ENCODE data around the gene PSORS1C1. TPM values are rescaled to one million over a fixed set of nuclear protein-coding genes. Genes with fewer than 3 reads are reported as not detected.

Gene PSORS1C1
- polyA plus RNA-seq, 1 of the 3 experiments (the other 2 are of a cell fraction): 3.1 TPM

- 2% methylated on average over 33 of the region's 65 CpGs for whole genome bisulfite sequencing (ENCODE audit: low lambda C conversion rate)
- H3K27me3 ChIP-seq (ENCODE audit: insufficient read depth): no peaks in the 10 kb centered on the region
- H2AFZ ChIP-seq (ENCODE audit: low read depth): peak within 1 kb of the TSS; percentile 90
- peak; percentile 99 for DNase-seq
- peak within 1 kb of the TSS; percentile 91 for H3K4me2 ChIP-seq
- no peaks in the 10 kb centered on the region for H4K20me1 ChIP-seq (ENCODE audit: insufficient read depth)
- peaks cover 9% of the 10 kb centered on the region for H3K79me2 ChIP-seq (ENCODE audit: insufficient read depth)
- no peaks in the 10 kb centered on the region for H3K9me3 ChIP-seq
- no peaks in the 10 kb centered on the region for H3K9me2 ChIP-seq
- peaks cover 0 to 2% of the 10 kb centered on the region in 2 experiments for H3K36me3 ChIP-seq (replicated peaks in 1 of 2; ENCODE audit: control insufficient read depth in 1 of 2, insufficient read depth in 2 of 2, low read length in 1 of 2)
- no peaks in the 10 kb centered on the region for H3F3A ChIP-seq (replicated peaks; ENCODE audit: insufficient read depth)
- CTCF ChIA-PET: interaction anchor here (0.9 to 2.0 kb wide), 4 partner anchors 20 to 71 kb away, joined by 3 to 6 read pairs (median 4); partner anchors contain the start of gene PSORS1C2
- H3K4me3 ChIP-seq (ENCODE audit: low read depth in 2 of 2, low read length in 1 of 2): peak within 1 kb of the TSS; percentile 83 to 93
- peak within 1 kb of the TSS; percentile 28 to 44; a peak in 2 of 4 replicates for H3K27ac ChIP-seq (ENCODE audit: low read depth in 2 of 2, low read length in 1 of 2)
- POLR2A ChIA-PET: no interaction called here
- H3K4me1 ChIP-seq (ENCODE audit: control insufficient read depth in 1 of 2, insufficient read depth in 2 of 2, low read depth in 1 of 2, low read length in 1 of 2): peaks cover 0 to 18% of the 10 kb centered on the region in 2 experiments; a peak in 1 of 4 replicates
- peak within 1 kb of the TSS; percentile 72 for H3K9ac ChIP-seq
- TF ChIP-seq PBX3 (IDR thresholded peaks at IDR 0.05) (peak; percentile 9; the same call in 1 of the 2 replicates), SIN3A (IDR thresholded peaks at IDR 0.05; ENCODE audit: borderline replicate concordance, low read depth, low read length) (peak; percentile 97), IRF3 (IDR thresholded peaks at IDR 0.05; ENCODE audit: low read depth, low read length) (peak; percentile 90), RXRA (IDR thresholded peaks at IDR 0.05; ENCODE audit: borderline replicate concordance, low read depth) (no peak), RFX5 (IDR thresholded peaks at IDR 0.05; ENCODE audit: low read length) (peak; percentile 82), RAD21 (IDR thresholded peaks at IDR 0.05; ENCODE audit: low read length) (no peak), YY1 (IDR thresholded peaks at IDR 0.05; ENCODE audit: low read depth) (no peak), USF2 (IDR thresholded peaks at IDR 0.05; ENCODE audit: borderline replicate concordance, low read depth, low read length) (no peak), POLR2AphosphoS5 (IDR thresholded peaks at IDR 0.05; ENCODE audit: low read depth, low read length) (peak; percentile 67; the same call in 1 of the 2 replicates), CHD2 (IDR thresholded peaks at IDR 0.05; ENCODE audit: low read length, partially characterized antibody) (peak; percentile 95), RCOR1 (IDR thresholded peaks at IDR 0.05; ENCODE audit: low read length) (no peak; the same call in 1 of the 2 replicates), EP300 (IDR thresholded peaks at IDR 0.05; ENCODE audit: borderline replicate concordance in 1 of 2, low read depth in 1 of 2, low read length in 1 of 2) (0 out of 4 replicates have a peak, but pooled peaks of 1 of the 2 experiments have one; percentile 9), NRF1 (IDR thresholded peaks at IDR 0.05; ENCODE audit: low read depth, low read length) (peak; percentile 95), MEF2A (IDR thresholded peaks at IDR 0.05; ENCODE audit: borderline replicate concordance, low read depth) (no peak), TCF12 (IDR thresholded peaks at IDR 0.05) (no peak), TEAD4 (IDR thresholded peaks at IDR 0.05; ENCODE audit: borderline replicate concordance, insufficient read depth) (peak; percentile 23; the same call in 1 of the 2 replicates), SMC3 (IDR thresholded peaks at IDR 0.05; ENCODE audit: low read depth, low read length) (no peak), FOXM1 (IDR thresholded peaks at IDR 0.05; ENCODE audit: low read depth) (peak; percentile 57; the same call in 1 of the 2 replicates), GABPA (IDR thresholded peaks at IDR 0.05; ENCODE audit: low read depth) (no peak; the same call in 1 of the 2 replicates), EZH2phosphoT487 (IDR thresholded peaks at IDR 0.05; ENCODE audit: borderline replicate concordance, low read depth) (no peak), ELF1 (IDR thresholded peaks at IDR 0.05) (no peak; the same call in 1 of the 2 replicates)
- TF ChIP-seq, protein P1, sequence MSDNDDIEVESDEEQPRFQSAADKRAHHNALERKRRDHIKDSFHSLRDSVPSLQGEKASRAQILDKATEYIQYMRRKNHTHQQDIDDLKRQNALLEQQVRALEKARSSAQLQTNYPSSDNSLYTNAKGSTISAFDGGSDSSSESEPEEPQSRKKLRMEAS (IDR thresholded peaks at IDR 0.05; ENCODE audit: low read depth): peak; percentile 67
- TF ChIP-seq, protein P2, sequence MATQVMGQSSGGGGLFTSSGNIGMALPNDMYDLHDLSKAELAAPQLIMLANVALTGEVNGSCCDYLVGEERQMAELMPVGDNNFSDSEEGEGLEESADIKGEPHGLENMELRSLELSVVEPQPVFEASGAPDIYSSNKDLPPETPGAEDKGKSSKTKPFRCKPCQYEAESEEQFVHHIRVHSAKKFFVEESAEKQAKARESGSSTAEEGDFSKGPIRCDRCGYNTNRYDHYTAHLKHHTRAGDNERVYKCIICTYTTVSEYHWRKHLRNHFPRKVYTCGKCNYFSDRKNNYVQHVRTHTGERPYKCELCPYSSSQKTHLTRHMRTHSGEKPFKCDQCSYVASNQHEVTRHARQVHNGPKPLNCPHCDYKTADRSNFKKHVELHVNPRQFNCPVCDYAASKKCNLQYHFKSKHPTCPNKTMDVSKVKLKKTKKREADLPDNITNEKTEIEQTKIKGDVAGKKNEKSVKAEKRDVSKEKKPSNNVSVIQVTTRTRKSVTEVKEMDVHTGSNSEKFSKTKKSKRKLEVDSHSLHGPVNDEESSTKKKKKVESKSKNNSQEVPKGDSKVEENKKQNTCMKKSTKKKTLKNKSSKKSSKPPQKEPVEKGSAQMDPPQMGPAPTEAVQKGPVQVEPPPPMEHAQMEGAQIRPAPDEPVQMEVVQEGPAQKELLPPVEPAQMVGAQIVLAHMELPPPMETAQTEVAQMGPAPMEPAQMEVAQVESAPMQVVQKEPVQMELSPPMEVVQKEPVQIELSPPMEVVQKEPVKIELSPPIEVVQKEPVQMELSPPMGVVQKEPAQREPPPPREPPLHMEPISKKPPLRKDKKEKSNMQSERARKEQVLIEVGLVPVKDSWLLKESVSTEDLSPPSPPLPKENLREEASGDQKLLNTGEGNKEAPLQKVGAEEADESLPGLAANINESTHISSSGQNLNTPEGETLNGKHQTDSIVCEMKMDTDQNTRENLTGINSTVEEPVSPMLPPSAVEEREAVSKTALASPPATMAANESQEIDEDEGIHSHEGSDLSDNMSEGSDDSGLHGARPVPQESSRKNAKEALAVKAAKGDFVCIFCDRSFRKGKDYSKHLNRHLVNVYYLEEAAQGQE (IDR thresholded peaks at IDR 0.05; ENCODE audit: low read depth, low read length): no peak
- TF ChIP-seq, protein P3, sequence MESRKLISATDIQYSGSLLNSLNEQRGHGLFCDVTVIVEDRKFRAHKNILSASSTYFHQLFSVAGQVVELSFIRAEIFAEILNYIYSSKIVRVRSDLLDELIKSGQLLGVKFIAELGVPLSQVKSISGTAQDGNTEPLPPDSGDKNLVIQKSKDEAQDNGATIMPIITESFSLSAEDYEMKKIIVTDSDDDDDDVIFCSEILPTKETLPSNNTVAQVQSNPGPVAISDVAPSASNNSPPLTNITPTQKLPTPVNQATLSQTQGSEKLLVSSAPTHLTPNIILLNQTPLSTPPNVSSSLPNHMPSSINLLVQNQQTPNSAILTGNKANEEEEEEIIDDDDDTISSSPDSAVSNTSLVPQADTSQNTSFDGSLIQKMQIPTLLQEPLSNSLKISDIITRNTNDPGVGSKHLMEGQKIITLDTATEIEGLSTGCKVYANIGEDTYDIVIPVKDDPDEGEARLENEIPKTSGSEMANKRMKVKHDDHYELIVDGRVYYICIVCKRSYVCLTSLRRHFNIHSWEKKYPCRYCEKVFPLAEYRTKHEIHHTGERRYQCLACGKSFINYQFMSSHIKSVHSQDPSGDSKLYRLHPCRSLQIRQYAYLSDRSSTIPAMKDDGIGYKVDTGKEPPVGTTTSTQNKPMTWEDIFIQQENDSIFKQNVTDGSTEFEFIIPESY (IDR thresholded peaks at IDR 0.05; ENCODE audit: borderline replicate concordance, low read depth): no peak
These were observed 43.7 kb downstream of the PSORS1C1 start, which contains the start of gene TCF19 for GRCh38 chr6:31158140-31158862. Gene TCF19 (plus strand): TSS chr6:31158589. CDS start chr6:31159470, 881 bp downstream.
